ENCODE data around the gene VKORC1.
A peak's percentile ranks its signal among the peaks of the same experiment; 100 is the strongest.

VKORC1 gene

GRCh38 chr16:31063495-31063842, 31.1 kb downstream of the VKORC1 start:
- DNase-seq (ENCODE audit: low spot score) = no peak

- no peak for DNase-seq (ENCODE audit: low spot score)
Observed at GRCh38 chr16:31061813-31062440, 32.7 kb downstream of the VKORC1 start.

- DNase-seq (ENCODE audit: low spot score) = no peak
Observed at GRCh38 chr16:31061126-31061812, 33.3 kb downstream of the VKORC1 start.

- DNase-seq (ENCODE audit: low spot score) = no peak
Observed at GRCh38 chr16:31055613-31056012, 39.0 kb downstream of the VKORC1 start.

- DNase-seq (ENCODE audit: low spot score) = peak; percentile 81
Observed at GRCh38 chr16:31052114-31052513, 42.5 kb downstream of the VKORC1 start.

- no peak for DNase-seq (ENCODE audit: low spot score)
Observed at GRCh38 chr16:31050280-31051030, 44.1 kb downstream of the VKORC1 start.

GRCh38 chr16:31043898-31044481, 50.6 kb downstream of the VKORC1 start:
- DNase-seq (ENCODE audit: low spot score) = no peak

- DNase-seq (ENCODE audit: low spot score) = no peak
Observed at GRCh38 chr16:31043352-31043751, 51.2 kb downstream of the VKORC1 start.

- DNase-seq (ENCODE audit: low spot score) = no peak
Observed at GRCh38 chr16:31042866-31043265, 51.7 kb downstream of the VKORC1 start.
